Endothelial cell of umbilical vein (primary cell): ENCODE data around the gene ALG11. TPM values are rescaled to one million over a fixed set of nuclear protein-coding genes. Genes with fewer than 3 reads are reported as not detected.

Source experiments
- BruUV-seq: library from RNA; stranded (reverse); fragments of 400-500 nt; replicated peaks from 2 replicates; lab custom pipeline; 2021; lab: Mats Ljungman, UMichigan
- CTCF ChIA-PET: fragments of 300-600, 350-600 bp; sonication (Branson Sonifier 250); formaldehyde crosslinking; loops from one replicate; lab custom pipeline; 2021; ENCODE audit warnings: antibody characterized with exemption, inconsistent platforms; lab: Charles Lee
- POLR2A ChIA-PET: fragments of 300-600, 350-600 bp; sonication (Branson Sonifier 250); formaldehyde crosslinking; loops from one replicate; lab custom pipeline; 2021; ENCODE audit warnings: antibody characterized with exemption, inconsistent platforms; lab: Charles Lee
- DNase-seq: peaks from one replicate; pipeline ENCODE4 v3.0.0-alpha.2; 2011; ENCODE audit warnings: low read depth, low spot score
- FAIRE-seq: peaks from 2 replicates; lab custom pipeline; 2011; peaks lifted over from hg19 to GRCh38; lab: Jason Lieb, UNC
- H2AFZ ChIP-seq: 2 replicates; pipeline ENCODE4 v1.6.0; 2012; ENCODE audit warnings: low read depth, low read length, control low read depth, inconsistent platforms
- H3K27ac ChIP-seq: 2 replicates; pipeline ENCODE4 v1.5.1; 2011; ENCODE audit warnings: low read depth, mild to moderate bottlenecking, control low read depth, low read length, moderate library complexity; ENCODE audit not compliant: insufficient read depth
- H3K27me3 ChIP-seq, 2 experiments: 2 replicates each; pipeline versions ENCODE4 v1.6.0 to v1.6.1; 2011; ENCODE audit warnings: low read length in 2 of 2, mixed read lengths in 1 of 2; ENCODE audit not compliant: control insufficient read depth in 2 of 2, insufficient read depth in 2 of 2
- H3K36me3 ChIP-seq, 2 experiments: 2 replicates in 1 of 2; 3 replicates in 1 of 2; pipeline ENCODE4 v1.5.1; 2011; ENCODE audit warnings: low read length in 2 of 2, mild to moderate bottlenecking in 1 of 2, moderate library complexity in 1 of 2; ENCODE audit not compliant: control insufficient read depth in 2 of 2, insufficient read depth in 2 of 2; ENCODE audit errors: extremely low read depth in 1 of 2
- H3K4me1 ChIP-seq: 3 replicates; pipeline ENCODE4 v1.5.1; 2011; ENCODE audit warnings: mild to moderate bottlenecking, low read length; ENCODE audit not compliant: control insufficient read depth, insufficient read depth; ENCODE audit errors: extremely low read depth
- H3K4me2 ChIP-seq: 2 replicates; pipeline ENCODE4 v1.6.1; 2011; ENCODE audit warnings: low read length, control low read depth, mixed read lengths; ENCODE audit not compliant: insufficient read depth
- H3K4me3 ChIP-seq, 3 experiments: fragments of 200-600 bp in 1 of 3; sonication (generic), shearing (Covaris generic) in 1 of 3; replicated peaks in 1 of 3; 2 replicates each; pipeline ENCODE4 v1.5.1; 2011 to 2016; ENCODE audit warnings: control low read depth in 3 of 3, low read length in 3 of 3, mild to moderate bottlenecking in 2 of 3, inconsistent platforms in 1 of 3, low read depth in 1 of 3, moderate library complexity in 1 of 3; ENCODE audit not compliant: insufficient read depth in 1 of 3
- H3K79me2 ChIP-seq: 2 replicates; pipeline ENCODE4 v1.6.0; 2012; ENCODE audit warnings: low read length, inconsistent platforms; ENCODE audit not compliant: control insufficient read depth, insufficient read depth
- H3K9ac ChIP-seq: replicated peaks from 2 replicates; pipeline ENCODE3; 2011; ENCODE audit warnings: low read length, control low read depth; ENCODE audit not compliant: insufficient read depth; ENCODE audit errors: extremely low read depth
- H3K9me1 ChIP-seq: replicated peaks from 3 replicates; pipeline ENCODE4 v1.6.0; 2011; ENCODE audit warnings: mild to moderate bottlenecking, low read length; ENCODE audit not compliant: control insufficient read depth, insufficient read depth; ENCODE audit errors: extremely low read depth
- H3K9me3 ChIP-seq: replicated peaks from 2 replicates; pipeline ENCODE4 v1.5.1; 2012; ENCODE audit warnings: low read length, inconsistent platforms; ENCODE audit not compliant: control insufficient read depth, insufficient read depth
- H4K20me1 ChIP-seq: replicated peaks from 2 replicates; pipeline ENCODE3; 2011; ENCODE audit warnings: mild to moderate bottlenecking, low read length; ENCODE audit not compliant: control insufficient read depth, insufficient read depth; ENCODE audit errors: extremely low read depth
- CTCF ChIP-seq, 2 donors: IDR thresholded peaks; 1 replicate in 1 of 2; 2 replicates in 1 of 2; pipeline ENCODE4 v1.5.1; 2011; ENCODE audit warnings: low read length in 2 of 2, mild to moderate bottlenecking in 2 of 2, moderate library complexity in 2 of 2, control low read depth in 1 of 2, inconsistent platforms in 1 of 2, low read depth in 1 of 2; ENCODE audit not compliant: insufficient read depth in 1 of 2; ENCODE audit errors: extremely low read depth in 1 of 2
- EZH2 ChIP-seq: IDR thresholded peaks from 2 replicates; pipeline ENCODE4 v1.6.1; 2012; ENCODE audit warnings: borderline replicate concordance, low read depth, mild to moderate bottlenecking, moderate library complexity, low read length, inconsistent platforms; ENCODE audit not compliant: severe bottlenecking
- GATA2 ChIP-seq: IDR thresholded peaks from 2 replicates; pipeline ENCODE4 v1.7.0; 2011; ENCODE audit warnings: low read depth, mild to moderate bottlenecking, moderate library complexity, mixed read lengths, low read length; ENCODE audit not compliant: insufficient read length, insufficient read depth
- JUN ChIP-seq: IDR thresholded peaks from 2 replicates; pipeline ENCODE4 v1.6.1; 2011; ENCODE audit warnings: borderline replicate concordance, low read depth; ENCODE audit not compliant: insufficient read length, insufficient read depth
- MYC ChIP-seq: IDR thresholded peaks from one replicate; pipeline ENCODE4 v1.6.1; 2011; ENCODE audit warnings: mild to moderate bottlenecking, low read depth, low read length
- POLR2A ChIP-seq: IDR thresholded peaks from 2 replicates; pipeline ENCODE4 v1.6.1; 2012; ENCODE audit warnings: low read depth, mild to moderate bottlenecking, control low read depth, low read length
- POLR2AphosphoS5 ChIP-seq: IDR thresholded peaks from 2 replicates; pipeline ENCODE4 v1.6.1; 2012; ENCODE audit warnings: low read depth, mild to moderate bottlenecking, control low read depth, low read length, moderate library complexity; ENCODE audit not compliant: insufficient read depth
- dilution Hi-C: fragments of 300-500 bp; cut with MboI; formaldehyde crosslinking; loops from one replicate; pipeline ENCODE4 v1.15.0; 2019; ENCODE audit warnings: low sequenced_read_pairs; ENCODE audit not compliant: extremely low pct_ligation_motif_present
- intact Hi-C: fragments of 100-400 bp; cut with micrococcal nuclease; formaldehyde crosslinking; loops from one replicate; pipeline ENCODE4 v1.10.0; 2022
- polyA plus RNA-seq, 4 experiments: library from polyadenylated mRNA; depleted of rRNA in 3 of 4; stranded (reverse) in 3 of 4; unstranded in 1 of 4; fragments of >200 nt; gene quantifications; 2 replicates each; pipeline versions ENCODE4 v1.2.1 to v1.2.3, GENCODE V29; 2011 to 2012; ENCODE audit warnings: missing spikeins in 1 of 4
- total RNA-seq: library from RNA; stranded (reverse); gene quantifications from 2 replicates; pipeline ENCODE4 v1.2.3, GENCODE V29; 2021
- TF ChIP-seq, protein P1 (sequence below): IDR thresholded peaks from 2 replicates; pipeline ENCODE4 v1.6.1; 2011; ENCODE audit not compliant: insufficient read depth, insufficient read length

The ALG11 gene
- total and polyA plus RNA-seq, 2 donors (not counting 3 experiments of a cell fraction or from before 2014, with no cell fraction given), result 6.5 to 31.0 TPM

- H4K20me1 ChIP-seq, result no peaks in the 10 kb centered on the region
- no peak within 1 kb of the TSS for H3K27ac ChIP-seq
- H3K27me3 ChIP-seq, result no peaks in the 10 kb centered on the region
- ChIA-PET POLR2A (no interaction called here), CTCF (no interaction called here)
- H3K36me3 ChIP-seq, result peaks cover 10 to 13% of the 10 kb centered on the region in 2 experiments
- H3K4me2 ChIP-seq, result no peak within 1 kb of the TSS
- H3K9ac ChIP-seq, result no peak within 1 kb of the TSS
- H3K9me3 ChIP-seq, result no peaks in the 10 kb centered on the region
- no peak within 1 kb of the TSS for H2AFZ ChIP-seq
- FAIRE-seq (no peak), DNase-seq (no peak)
- no TSS peak for BruUV-seq
- H3K79me2 ChIP-seq, result peaks cover 2% of the 10 kb centered on the region
- intact Hi-C loops, result no loop called here
- no peaks in the 10 kb centered on the region for H3K4me1 ChIP-seq
- TF ChIP-seq JUN (no peak), GATA2 (no peak)
- dilution Hi-C loops, result no loop called here
- H3K4me3 ChIP-seq, result no peak within 1 kb of the TSS
- no peaks in the 10 kb centered on the region for H3K9me1 ChIP-seq
Measured at GRCh38 chr13:52024481-52024880, 12.3 kb downstream of the ALG11 start, which contains the start of gene UTP14C. Gene UTP14C, plus strand, starts transcription at chr13:52024691. Its CDS starts 4,114 bp downstream, at chr13:52028805.

GRCh38 chr13:52025475-52026245, 13.5 kb downstream of the ALG11 start:
- DNase-seq, result no peak
- Histone ChIP-seq H3K4me2 (no peak overlapping the region), H3K36me3 (peaks cover 7 to 13% of the 10 kb centered on the region in 2 experiments), H4K20me1 (no peaks in the 10 kb centered on the region), H3K9me1 (no peaks in the 10 kb centered on the region), H3K4me3 (no peak overlapping the region), H3K27ac (no peak overlapping the region), H2AFZ (no peak overlapping the region), H3K27me3 (no peaks in the 10 kb centered on the region), H3K9me3 (no peaks in the 10 kb centered on the region), H3K79me2 (peaks cover 2% of the 10 kb centered on the region), H3K9ac (no peak overlapping the region), H3K4me1 (no peaks in the 10 kb centered on the region)
- CTCF ChIA-PET, result no interaction called here
- POLR2A ChIA-PET, result no interaction called here
- BruUV-seq, result no TSS peak
- dilution Hi-C loops (no loop called here), intact Hi-C loops (no loop called here)
- no peak for TF ChIP-seq CTCF (IDR thresholded peaks at IDR 0.05; ENCODE audit: extremely low read depth in 1 of 2, insufficient read depth in 1 of 2, low read depth in 1 of 2, low read length in 2 of 2)
- no peak for TF ChIP-seq POLR2AphosphoS5
- no peak for TF ChIP-seq POLR2A
- TF ChIP-seq MYC, result no peak
- TF ChIP-seq, protein P1, sequence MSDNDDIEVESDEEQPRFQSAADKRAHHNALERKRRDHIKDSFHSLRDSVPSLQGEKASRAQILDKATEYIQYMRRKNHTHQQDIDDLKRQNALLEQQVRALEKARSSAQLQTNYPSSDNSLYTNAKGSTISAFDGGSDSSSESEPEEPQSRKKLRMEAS, result no peak
- no peak for TF ChIP-seq EZH2
- FAIRE-seq, result no peak
